Heart left ventricle (tissue), 13 donors: Measurements from ENCODE around the gene SKIC8.
"Not testable (repeated sequence)": the region's sequence is repeated elsewhere in the genome, so short reads cannot be mapped to it uniquely, and the experiment has no call there.

Source experiments
- POLR2A ChIP-seq, 2 donors: fragments of 450-650 bp; IDR thresholded peaks; one replicate each; pipeline ENCODE4 v1.6.1; 2017; ENCODE audit warnings: antibody characterized with exemption in 2 of 2, mild to moderate bottlenecking in 2 of 2, moderate library complexity in 2 of 2
- TF ChIP-seq, protein P1 (sequence below), 12 donors: fragments of 200-600 bp; sonication (generic) in 4 of 12; IDR thresholded peaks; one replicate each; pipeline versions ENCODE4 v1.5.0 to v1.8.0; 2018 to 2022; ENCODE audit warnings: antibody characterized with exemption in 12 of 12, mild to moderate bottlenecking in 5 of 12
- donor health status: ischemic (EF 13 %, LVEDD 7.1; RV severe dilation, severe dysfunction).
- donor health status: DM: no; HTN: yes; CAD: no.
- donor health status: DM: no; HTN: no; CAD: no.
- donor health status: ischemic (EF 25% LVEDD 6.9; RV normal size, moderate dysfunction).
- donor health status: ischemic (EF 25% LVEDD 5.7; RV mildly dilated, moderate dysfunction).
- donor health status: ischemic (EF 35%, LVEDD 5.7; RV mildly dilated, moderate dysfunction).
- donor health status: nonischemic (EF 11% LVEDD 7.7; RV severe dilation, severe dysfunction).
- donor health status: DM: yes; HTN: yes; CAD: no.
- donor health status: PGD.
- donor health status: ischemic (EF 29% LVEDD 5.4; RV normal size, mild dysfunction).
- donor health status: nonischemic (EF 23%, LVEDD 6.1; RV moderate dilation, normal function).

DNA sequence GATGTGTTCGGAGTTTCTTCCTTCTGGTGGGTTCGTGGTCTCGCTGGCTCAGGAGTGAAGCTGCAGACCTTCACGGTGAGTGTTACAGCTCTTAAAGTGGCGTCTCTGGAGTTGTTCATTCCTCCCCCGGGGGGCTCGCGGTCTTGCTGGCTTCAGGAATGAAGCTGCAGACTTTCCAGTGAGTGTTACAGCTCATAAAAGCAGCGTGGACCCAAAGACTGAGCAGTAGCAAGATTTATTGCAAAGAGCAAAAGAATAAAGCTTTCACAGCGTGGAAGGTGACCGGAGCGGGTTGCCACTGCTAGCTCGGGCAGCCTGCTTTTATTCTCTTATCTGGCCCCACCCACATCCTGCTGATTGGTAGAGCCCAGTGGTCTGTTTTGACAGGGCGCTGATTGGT is 54.0 kb downstream of the SKIC8 start:
- TF ChIP-seq, protein P1, sequence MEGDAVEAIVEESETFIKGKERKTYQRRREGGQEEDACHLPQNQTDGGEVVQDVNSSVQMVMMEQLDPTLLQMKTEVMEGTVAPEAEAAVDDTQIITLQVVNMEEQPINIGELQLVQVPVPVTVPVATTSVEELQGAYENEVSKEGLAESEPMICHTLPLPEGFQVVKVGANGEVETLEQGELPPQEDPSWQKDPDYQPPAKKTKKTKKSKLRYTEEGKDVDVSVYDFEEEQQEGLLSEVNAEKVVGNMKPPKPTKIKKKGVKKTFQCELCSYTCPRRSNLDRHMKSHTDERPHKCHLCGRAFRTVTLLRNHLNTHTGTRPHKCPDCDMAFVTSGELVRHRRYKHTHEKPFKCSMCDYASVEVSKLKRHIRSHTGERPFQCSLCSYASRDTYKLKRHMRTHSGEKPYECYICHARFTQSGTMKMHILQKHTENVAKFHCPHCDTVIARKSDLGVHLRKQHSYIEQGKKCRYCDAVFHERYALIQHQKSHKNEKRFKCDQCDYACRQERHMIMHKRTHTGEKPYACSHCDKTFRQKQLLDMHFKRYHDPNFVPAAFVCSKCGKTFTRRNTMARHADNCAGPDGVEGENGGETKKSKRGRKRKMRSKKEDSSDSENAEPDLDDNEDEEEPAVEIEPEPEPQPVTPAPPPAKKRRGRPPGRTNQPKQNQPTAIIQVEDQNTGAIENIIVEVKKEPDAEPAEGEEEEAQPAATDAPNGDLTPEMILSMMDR (IDR thresholded peaks at IDR 0.05) = not testable (repeated sequence)
- TF ChIP-seq POLR2A (IDR thresholded peaks at IDR 0.05) = not testable (repeated sequence)
